Body of pancreas (tissue), 4 donors: ENCODE data around the gene TNNI2. TPM values are rescaled to one million over a fixed set of nuclear protein-coding genes. Genes with fewer than 3 reads are reported as not detected.

ENCODE experiments used
- ATAC-seq: fragments of 150-250 bp; one replicate; pipeline ENCODE4 v1.9.1; 2016
- DNase-seq, 4 donors: peaks; one replicate each; pipeline ENCODE4 v3.0.0-alpha.2; 2019
- H3K27ac ChIP-seq, 4 donors: fragments of 200-600 bp; sonication (generic); 1 replicate in 3 of 4; 2 replicates in 1 of 4; pipeline versions ENCODE4 v1.5.1 to v1.6.1; 2016 to 2019; ENCODE audit warnings: mild to moderate bottlenecking in 1 of 4, mixed read lengths in 1 of 4, moderate library complexity in 1 of 4
- H3K27me3 ChIP-seq, 2 donors: fragments of 200-600 bp; sonication (generic); one replicate each; pipeline ENCODE4 v1.6.0; 2016; ENCODE audit warnings: mild to moderate bottlenecking in 1 of 2
- H3K36me3 ChIP-seq, 2 donors: fragments of 200-600 bp; sonication (generic); replicated peaks in 1 of 2; 2 replicates each; pipeline ENCODE4 v1.5.1; 2016; ENCODE audit warnings: low read depth in 2 of 2; ENCODE audit not compliant: insufficient read depth in 1 of 2
- H3K4me1 ChIP-seq: fragments of 200-600 bp; sonication (generic); one replicate; pipeline ENCODE4 v1.6.0; 2016
- H3K4me3 ChIP-seq, 2 donors: fragments of 200-600 bp; sonication (generic); 1 replicate in 1 of 2; 2 replicates in 1 of 2; pipeline ENCODE4 v1.5.1; 2016 to 2019
- H3K9me3 ChIP-seq, 3 donors: fragments of 200-600 bp; sonication (generic); 1 replicate in 2 of 3; 2 replicates in 1 of 3; pipeline ENCODE4 v1.5.1; 2016
- POLR2A ChIP-seq, 3 donors: fragments of 450-650 bp; IDR thresholded peaks; one replicate each; pipeline ENCODE4 v1.6.1; 2016; ENCODE audit warnings: antibody characterized with exemption in 3 of 3, mild to moderate bottlenecking in 2 of 3
- WGBS, 2 donors: methylation state at CpG; one replicate each; pipeline ENCODE4 v1.1.5; 2017; 5-methylcytosine and 5-hydroxymethylcytosine counted together
- intact Hi-C: fragments of 100-400 bp; cut with DNase I; formaldehyde crosslinking; loops from one replicate; pipeline ENCODE4 v1.15.1; 2023
- total RNA-seq, 2 donors: library from RNA; depleted of rRNA; stranded (reverse); fragments of >200 nt; gene quantifications; one replicate each; pipeline ENCODE4 v1.1.0, GENCODE V29; 2016
- TF ChIP-seq, protein P1 (sequence below), 7 experiments: fragments of 450-650 bp in 4 of 7; fragments of 200-600 bp in 3 of 7; sonication (generic) in 3 of 7; IDR thresholded peaks; one replicate each; pipeline ENCODE4 v1.5.1; 2016 to 2019; ENCODE audit warnings: antibody characterized with exemption in 7 of 7

The TNNI2 gene
- total RNA-seq, 2 donors from 2014 or later = 3.4 to 3.6 TPM

DNA sequence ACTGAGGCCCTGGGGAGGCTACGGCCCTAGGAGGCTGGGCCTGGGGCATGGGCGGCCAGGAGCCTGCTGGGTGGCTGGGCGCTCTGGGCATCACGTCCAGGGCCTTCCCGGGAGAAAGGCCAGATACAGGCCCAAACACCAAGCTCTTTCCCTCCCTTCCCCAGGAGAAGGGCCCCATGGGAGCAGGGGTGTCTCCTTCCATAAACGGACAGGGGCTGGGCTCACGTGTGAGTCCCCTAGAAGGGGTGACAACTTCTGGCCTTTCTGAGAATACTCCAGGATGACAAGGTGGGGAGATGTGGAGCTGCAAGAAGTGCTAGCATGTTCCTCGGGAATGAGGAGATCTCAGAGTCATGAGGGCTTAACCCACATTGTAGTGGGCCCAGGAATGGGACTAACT lies 23.5 kb upstream of the TNNI2 start:
- intact Hi-C loops = no loop called here
- WGBS, 2 donors = 89 to 100% methylated on average over 3 to 8 of the region's 8 CpGs

DNA sequence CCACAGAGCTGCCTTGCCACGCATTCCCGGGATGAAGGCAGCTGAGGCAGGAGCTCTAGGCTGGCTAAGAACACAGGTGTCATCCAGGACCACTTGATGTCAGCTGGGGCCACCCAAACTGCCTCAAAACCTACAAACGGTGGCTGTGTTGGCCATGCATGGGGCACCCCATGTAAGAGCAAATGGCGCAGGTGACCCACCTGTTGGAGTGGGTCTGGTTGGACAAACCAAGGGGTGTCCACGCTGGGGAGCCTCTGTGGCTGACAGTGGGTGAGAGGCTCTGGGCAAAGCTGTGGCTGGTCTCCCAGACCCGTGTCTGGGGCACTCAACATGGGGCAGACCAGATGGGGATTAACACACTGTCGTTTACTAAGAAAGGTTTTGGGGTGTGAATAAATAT lies 23.0 kb upstream of the TNNI2 start:
- ATAC-seq (no peak), DNase-seq (no peak)
- H3K9me3 ChIP-seq = no peaks in the 10 kb centered on the region
- no peaks in the 10 kb centered on the region for H3K4me1 ChIP-seq
- H3K4me3 ChIP-seq = no peak overlapping the region
- WGBS, 2 donors = 77 to 92% methylated on average over 5 to 7 of the region's 7 CpGs
- intact Hi-C loops = no loop called here
- TF ChIP-seq, protein P1, sequence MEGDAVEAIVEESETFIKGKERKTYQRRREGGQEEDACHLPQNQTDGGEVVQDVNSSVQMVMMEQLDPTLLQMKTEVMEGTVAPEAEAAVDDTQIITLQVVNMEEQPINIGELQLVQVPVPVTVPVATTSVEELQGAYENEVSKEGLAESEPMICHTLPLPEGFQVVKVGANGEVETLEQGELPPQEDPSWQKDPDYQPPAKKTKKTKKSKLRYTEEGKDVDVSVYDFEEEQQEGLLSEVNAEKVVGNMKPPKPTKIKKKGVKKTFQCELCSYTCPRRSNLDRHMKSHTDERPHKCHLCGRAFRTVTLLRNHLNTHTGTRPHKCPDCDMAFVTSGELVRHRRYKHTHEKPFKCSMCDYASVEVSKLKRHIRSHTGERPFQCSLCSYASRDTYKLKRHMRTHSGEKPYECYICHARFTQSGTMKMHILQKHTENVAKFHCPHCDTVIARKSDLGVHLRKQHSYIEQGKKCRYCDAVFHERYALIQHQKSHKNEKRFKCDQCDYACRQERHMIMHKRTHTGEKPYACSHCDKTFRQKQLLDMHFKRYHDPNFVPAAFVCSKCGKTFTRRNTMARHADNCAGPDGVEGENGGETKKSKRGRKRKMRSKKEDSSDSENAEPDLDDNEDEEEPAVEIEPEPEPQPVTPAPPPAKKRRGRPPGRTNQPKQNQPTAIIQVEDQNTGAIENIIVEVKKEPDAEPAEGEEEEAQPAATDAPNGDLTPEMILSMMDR (IDR thresholded peaks at IDR 0.05) = no peak
- TF ChIP-seq POLR2A (IDR thresholded peaks at IDR 0.05) = no peak
- no peaks in the 10 kb centered on the region for H3K27me3 ChIP-seq
- H3K27ac ChIP-seq = no peak overlapping the region
- no peaks in the 10 kb centered on the region for H3K36me3 ChIP-seq

More for the DNA sequence above, 23.5 kb upstream of the TNNI2 start:
- Histone ChIP-seq H3K4me1 (no peaks in the 10 kb centered on the region), H3K9me3 (no peaks in the 10 kb centered on the region), H3K4me3 (no peak overlapping the region), H3K36me3 (no peaks in the 10 kb centered on the region), H3K27me3 (no peaks in the 10 kb centered on the region), H3K27ac (no peak overlapping the region)
- DNase-seq (no peak), ATAC-seq (no peak)
- no peak for TF ChIP-seq POLR2A (IDR thresholded peaks at IDR 0.05)
- TF ChIP-seq, protein P1 (IDR thresholded peaks at IDR 0.05) = no peak

DNA sequence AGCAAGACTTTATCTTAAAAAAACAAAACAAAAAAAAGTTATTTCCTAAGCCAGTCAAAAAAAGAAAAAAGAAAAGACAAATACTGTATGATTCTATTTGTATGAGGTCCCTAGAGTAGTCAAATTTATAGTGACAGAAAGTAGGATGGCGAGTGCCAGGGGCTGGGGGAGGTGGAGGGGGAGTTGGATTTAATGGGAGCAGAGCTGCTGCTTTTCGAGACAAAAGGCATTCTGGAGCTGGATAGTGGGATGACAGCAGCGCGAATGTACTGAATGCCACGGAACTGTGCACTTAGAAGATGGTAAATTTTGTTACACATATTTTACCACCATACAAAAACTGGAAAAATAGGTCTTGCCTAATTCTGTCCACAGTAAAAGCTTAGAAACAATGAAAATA lies 21.8 kb upstream of the TNNI2 start:
- ATAC-seq (no peak), DNase-seq (no peak)
- Histone ChIP-seq H3K9me3 (no peaks in the 10 kb centered on the region), H3K4me1 (no peaks in the 10 kb centered on the region), H3K4me3 (no peak overlapping the region), H3K27ac (no peak overlapping the region), H3K36me3 (no peaks in the 10 kb centered on the region), H3K27me3 (no peaks in the 10 kb centered on the region)
- 87 to 90% methylated on average over 5 of the region's 5 CpGs for whole genome bisulfite sequencing, 2 donors
- intact Hi-C loops = no loop called here
- TF ChIP-seq, protein P1 (IDR thresholded peaks at IDR 0.05) = no peak
- TF ChIP-seq POLR2A (IDR thresholded peaks at IDR 0.05) = no peak

DNA sequence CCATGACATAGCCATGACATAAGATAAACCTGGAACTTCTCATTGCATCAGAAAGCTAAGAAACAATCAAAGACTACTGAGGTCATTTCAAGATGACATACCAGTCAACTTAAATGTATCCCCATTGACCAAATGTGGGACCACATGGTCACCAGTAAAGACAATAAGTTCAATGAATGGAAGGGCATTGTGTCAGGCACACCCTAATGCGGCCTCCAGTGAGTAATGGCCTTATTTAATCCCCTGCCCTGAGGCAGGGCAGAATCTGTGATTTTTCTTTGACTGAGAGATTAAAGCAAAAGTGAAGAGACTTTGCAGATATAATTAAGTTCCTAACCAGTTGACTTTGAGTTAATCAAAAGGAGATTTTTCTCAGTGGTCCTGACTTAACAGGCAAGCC lies 21.3 kb upstream of the TNNI2 start:
- no peaks in the 10 kb centered on the region for H3K9me3 ChIP-seq
- no peaks in the 10 kb centered on the region for H3K27me3 ChIP-seq
- H3K27ac ChIP-seq = no peak overlapping the region
- TF ChIP-seq POLR2A (IDR thresholded peaks at IDR 0.05) = no peak
- TF ChIP-seq, protein P1 (IDR thresholded peaks at IDR 0.05) = no peak
- no peaks in the 10 kb centered on the region for H3K4me1 ChIP-seq
- DNase-seq (no peak), ATAC-seq (no peak)
- no peaks in the 10 kb centered on the region for H3K36me3 ChIP-seq
- 90 to 100% methylated on average over 1 of the region's 1 CpG for WGBS, 2 donors
- intact Hi-C loops = no loop called here
- H3K4me3 ChIP-seq = no peak overlapping the region

DNA sequence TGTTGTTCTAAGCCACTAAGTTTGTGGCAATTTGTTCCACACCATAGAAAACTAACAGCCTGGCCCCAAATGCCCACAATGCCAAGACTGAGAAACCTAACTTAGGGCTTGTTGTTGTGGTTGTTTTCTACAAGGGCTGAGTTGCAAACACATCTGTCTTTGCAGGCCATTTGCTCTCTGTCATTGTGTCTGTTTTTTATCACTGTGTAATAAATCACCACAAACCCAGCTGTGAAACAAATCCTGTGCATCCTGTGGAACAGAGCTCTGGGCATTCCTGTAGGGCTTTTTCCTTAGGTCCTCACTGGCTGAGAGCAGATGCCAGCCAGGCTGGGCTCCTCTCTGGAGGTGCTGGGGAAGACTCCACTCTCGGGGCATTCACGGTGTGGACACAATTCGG lies 19.7 kb upstream of the TNNI2 start:
- H3K4me1 ChIP-seq = peaks cover 6% of the 10 kb centered on the region
- TF ChIP-seq, protein P1 (IDR thresholded peaks at IDR 0.05) = no peak
- WGBS, 2 donors = 96% methylated on average over 3 of the region's 3 CpGs; no CpG with 5 or more reads in 1 of the 2 donors
- H3K36me3 ChIP-seq = no peaks in the 10 kb centered on the region
- DNase-seq (no peak), ATAC-seq (no peak)
- intact Hi-C loops = no loop called here
- H3K4me3 ChIP-seq = no peak overlapping the region
- no peaks in the 10 kb centered on the region for H3K27me3 ChIP-seq
- no peak overlapping the region for H3K27ac ChIP-seq
- no peaks in the 10 kb centered on the region for H3K9me3 ChIP-seq
